CD14-positive monocyte (primary cell): Measurements from ENCODE around the gene BCL2L12. TPM values are rescaled to one million over a fixed set of nuclear protein-coding genes. Genes with fewer than 3 reads are reported as not detected.

ENCODE experiments used
- DNase-seq, 3 donors: peaks; one replicate each; pipeline ENCODE4 v3.0.0-alpha.2; 2011 to 2022
- H2AFZ ChIP-seq: 2 replicates; pipeline ENCODE4 v1.6.0; 2012; ENCODE audit warnings: mild to moderate bottlenecking, low read depth, low read length, inconsistent platforms; ENCODE audit not compliant: insufficient read depth, poor library complexity, severe bottlenecking
- H3K27ac ChIP-seq, 2 donors: 1 replicate in 1 of 2; 2 replicates in 1 of 2; pipeline ENCODE4 v1.5.1; 2012 to 2013; ENCODE audit warnings: low read length in 2 of 2, control low read depth in 1 of 2, inconsistent platforms in 1 of 2, low read depth in 1 of 2, mild to moderate bottlenecking in 1 of 2
- H3K27me3 ChIP-seq, 2 donors: one replicate each; pipeline versions ENCODE4 v1.6.0 to v1.6.1; 2011 to 2013; ENCODE audit warnings: low read length in 2 of 2; ENCODE audit not compliant: control insufficient read depth in 2 of 2, insufficient read depth in 2 of 2
- H3K36me3 ChIP-seq, 2 donors: replicated peaks in 1 of 2; 1 replicate in 1 of 2; 2 replicates in 1 of 2; pipeline versions ENCODE4 v1.5.1 to v1.6.1; 2012 to 2013; ENCODE audit warnings: low read length in 2 of 2, control low read depth in 1 of 2, inconsistent platforms in 1 of 2, mild to moderate bottlenecking in 1 of 2; ENCODE audit not compliant: insufficient read depth in 2 of 2, control insufficient read depth in 1 of 2
- H3K4me1 ChIP-seq, 2 donors: 1 replicate in 1 of 2; 2 replicates in 1 of 2; pipeline versions ENCODE4 v1.5.1 to v1.6.1; 2012 to 2013; ENCODE audit warnings: low read length in 2 of 2, control low read depth in 1 of 2, inconsistent platforms in 1 of 2, mild to moderate bottlenecking in 1 of 2, moderate library complexity in 1 of 2; ENCODE audit not compliant: insufficient read depth in 2 of 2, control insufficient read depth in 1 of 2
- H3K4me2 ChIP-seq: replicated peaks from 2 replicates; pipeline ENCODE3; 2012; ENCODE audit warnings: low read length, moderate library complexity, mild to moderate bottlenecking; ENCODE audit not compliant: poor library complexity, severe bottlenecking; ENCODE audit errors: extremely low read depth
- H3K4me3 ChIP-seq, 3 experiments: fragments of 200-600 bp in 1 of 3; sonication (generic) in 1 of 3; replicated peaks in 1 of 3; 1 replicate in 2 of 3; 2 replicates in 1 of 3; pipeline ENCODE4 v1.5.1; 2011 to 2013; ENCODE audit warnings: low read length in 3 of 3, mild to moderate bottlenecking in 3 of 3, control low read depth in 2 of 3, low read depth in 2 of 3, inconsistent platforms in 1 of 3, moderate library complexity in 1 of 3
- H3K79me2 ChIP-seq: 2 replicates; pipeline ENCODE4 v1.6.0; 2012; ENCODE audit warnings: mild to moderate bottlenecking, control low read depth, inconsistent platforms, low read length, moderate library complexity; ENCODE audit not compliant: insufficient read depth
- H3K9ac ChIP-seq: 2 replicates; pipeline ENCODE4 v1.6.0; 2017; ENCODE audit warnings: low read length, mild to moderate bottlenecking; ENCODE audit not compliant: insufficient read depth, poor library complexity, severe bottlenecking
- H3K9me3 ChIP-seq, 2 donors: replicated peaks in 1 of 2; 1 replicate in 1 of 2; 2 replicates in 1 of 2; pipeline versions ENCODE4 v1.5.1 to v1.6.1; 2012 to 2013; ENCODE audit warnings: low read length in 2 of 2, control low read depth in 1 of 2; ENCODE audit not compliant: control insufficient read depth in 1 of 2, insufficient read depth in 1 of 2
- H4K20me1 ChIP-seq: 2 replicates; pipeline ENCODE4 v1.6.0; 2012; ENCODE audit warnings: mild to moderate bottlenecking, low read length, control low read depth, moderate library complexity; ENCODE audit not compliant: insufficient read depth
- H3K27ac Mint-ChIP-seq, 7 donors: one replicate each; pipeline ENCODE4 v1.8.0; 2020; ENCODE audit warnings: mild to moderate bottlenecking in 7 of 7, mixed read lengths in 7 of 7, moderate library complexity in 6 of 7, inconsistent platforms in 2 of 7
- H3K27me3 Mint-ChIP-seq, 3 donors: one replicate each; pipeline ENCODE4 v1.8.0; 2021 to 2022; ENCODE audit warnings: low read depth in 3 of 3, mild to moderate bottlenecking in 3 of 3, mixed read lengths in 3 of 3, moderate library complexity in 3 of 3, inconsistent platforms in 1 of 3
- H3K36me3 Mint-ChIP-seq, 2 donors: one replicate each; pipeline ENCODE4 v1.8.0; 2020; ENCODE audit warnings: mixed read lengths in 2 of 2, inconsistent platforms in 1 of 2, mild to moderate bottlenecking in 1 of 2
- H3K4me1 Mint-ChIP-seq: one replicate; pipeline ENCODE4 v1.8.0; 2020; ENCODE audit warnings: mild to moderate bottlenecking, mixed read lengths
- H3K4me3 Mint-ChIP-seq, 2 donors: one replicate each; pipeline ENCODE4 v1.8.0; 2020; ENCODE audit warnings: mild to moderate bottlenecking in 2 of 2, mixed read lengths in 2 of 2, moderate library complexity in 1 of 2
- H3K9me3 Mint-ChIP-seq, 7 donors: one replicate each; pipeline ENCODE4 v1.8.0; 2020 to 2022; ENCODE audit warnings: mixed read lengths in 7 of 7, mild to moderate bottlenecking in 6 of 7, moderate library complexity in 6 of 7, inconsistent platforms in 2 of 7
- WGBS: methylation state at CpG from one replicate; pipeline ENCODE4 v1.1.5; 2013; ENCODE audit warnings: missing lambda C conversion rate; ENCODE audit not compliant: insufficient coverage; 5-methylcytosine and 5-hydroxymethylcytosine counted together
- intact Hi-C, 2 donors: fragments of 100-400 bp; cut with micrococcal nuclease; formaldehyde crosslinking; loops; one replicate each; pipeline versions ENCODE4 v1.15.0 to v1.15.1; 2023
- polyA plus RNA-seq, 3 donors: library from polyadenylated mRNA; depleted of rRNA in 1 of 3; unstranded in 2 of 3; stranded (reverse) in 1 of 3; fragments of 300-500 nt in 2 of 3; fragments of >200 nt in 1 of 3; fragmentation: Illumina TruSeq in 2 of 3; gene quantifications; 1 replicate in 2 of 3; 2 replicates in 1 of 3; pipeline ENCODE4 v1.2.3, GENCODE V29; 2012 to 2021
- TF ChIP-seq, protein P1 (sequence below): fragments of 200-600 bp; IDR thresholded peaks from one replicate; pipeline ENCODE4 v1.8.0; 2022; ENCODE audit warnings: antibody characterized with exemption, mild to moderate bottlenecking

Gene BCL2L12
- polyA plus RNA-seq, 3 donors: 5.7 to 10.3 (median 8.6) TPM

DNA sequence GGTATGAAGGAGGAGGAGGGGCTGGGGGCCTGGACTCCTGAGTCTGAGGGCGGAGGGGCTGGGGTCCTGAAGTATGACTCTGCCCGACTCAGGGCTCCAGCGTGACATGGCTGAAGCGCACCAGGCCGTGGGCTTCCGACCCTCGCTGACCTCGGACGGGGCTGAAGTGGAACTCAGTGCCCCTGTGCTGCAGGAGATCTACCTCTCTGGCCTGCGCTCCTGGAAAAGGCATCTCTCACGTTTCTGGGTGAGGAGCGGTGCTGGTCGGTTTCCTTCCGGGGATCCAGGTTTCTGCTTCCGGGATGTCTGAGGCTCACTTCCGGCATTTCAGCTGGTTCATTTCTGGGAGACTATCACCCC, 26.4 kb downstream of the BCL2L12 start:
- no peak overlapping the region for H3K9ac ChIP-seq
- no peak overlapping the region for H3K4me3 ChIP-seq
- Mint-ChIP-seq H3K36me3 (peaks cover 26% of the 10 kb centered on the region in 2 donors), H3K27me3 (peaks cover 53 to 55% (median 54%) of the 10 kb centered on the region in 3 donors), H3K4me1 (peaks cover 34% of the 10 kb centered on the region), H3K9me3 (peaks cover 0 to 19% (median 8%) of the 10 kb centered on the region in 7 donors), H3K4me3 (peak overlapping the region in 1 of 2 donors; percentile 68), H3K27ac (no peak overlapping the region)
- intact Hi-C loops: no loop called here
- 91% methylated on average over 16 of the region's 16 CpGs for WGBS
- no peak for DNase-seq
- peaks cover 0 to 11% of the 10 kb centered on the region in 2 donors for H3K9me3 ChIP-seq
- H2AFZ ChIP-seq: no peak overlapping the region
- H3K4me2 ChIP-seq: no peak overlapping the region
- no peaks in the 10 kb centered on the region for H3K79me2 ChIP-seq
- H3K36me3 ChIP-seq: no peaks in the 10 kb centered on the region
- H3K27me3 ChIP-seq: peaks cover 17 to 42% of the 10 kb centered on the region in 2 donors
- peaks cover 29 to 33% of the 10 kb centered on the region in 2 donors for H3K4me1 ChIP-seq
- no peak overlapping the region for H3K27ac ChIP-seq
- TF ChIP-seq, protein P1, sequence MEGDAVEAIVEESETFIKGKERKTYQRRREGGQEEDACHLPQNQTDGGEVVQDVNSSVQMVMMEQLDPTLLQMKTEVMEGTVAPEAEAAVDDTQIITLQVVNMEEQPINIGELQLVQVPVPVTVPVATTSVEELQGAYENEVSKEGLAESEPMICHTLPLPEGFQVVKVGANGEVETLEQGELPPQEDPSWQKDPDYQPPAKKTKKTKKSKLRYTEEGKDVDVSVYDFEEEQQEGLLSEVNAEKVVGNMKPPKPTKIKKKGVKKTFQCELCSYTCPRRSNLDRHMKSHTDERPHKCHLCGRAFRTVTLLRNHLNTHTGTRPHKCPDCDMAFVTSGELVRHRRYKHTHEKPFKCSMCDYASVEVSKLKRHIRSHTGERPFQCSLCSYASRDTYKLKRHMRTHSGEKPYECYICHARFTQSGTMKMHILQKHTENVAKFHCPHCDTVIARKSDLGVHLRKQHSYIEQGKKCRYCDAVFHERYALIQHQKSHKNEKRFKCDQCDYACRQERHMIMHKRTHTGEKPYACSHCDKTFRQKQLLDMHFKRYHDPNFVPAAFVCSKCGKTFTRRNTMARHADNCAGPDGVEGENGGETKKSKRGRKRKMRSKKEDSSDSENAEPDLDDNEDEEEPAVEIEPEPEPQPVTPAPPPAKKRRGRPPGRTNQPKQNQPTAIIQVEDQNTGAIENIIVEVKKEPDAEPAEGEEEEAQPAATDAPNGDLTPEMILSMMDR: no peak
- H4K20me1 ChIP-seq: peaks cover 5% of the 10 kb centered on the region

- Histone ChIP-seq H3K9ac (no peak overlapping the region), H2AFZ (no peak overlapping the region), H4K20me1 (no peaks in the 10 kb centered on the region), H3K4me1 (peaks cover 4% of the 10 kb centered on the region in 2 donors), H3K27ac (no peak overlapping the region), H3K36me3 (no peaks in the 10 kb centered on the region), H3K27me3 (peaks cover 6 to 23% of the 10 kb centered on the region in 2 donors), H3K4me2 (no peak overlapping the region), H3K9me3 (peaks cover 0 to 4% of the 10 kb centered on the region in 2 donors), H3K79me2 (no peaks in the 10 kb centered on the region), H3K4me3 (no peak overlapping the region)
- TF ChIP-seq, protein P1: no peak
- H3K27ac Mint-ChIP-seq: no peak overlapping the region
- intact Hi-C loops: no loop called here
- H3K4me3 Mint-ChIP-seq: no peak overlapping the region
- peaks cover 0 to 2% of the 10 kb centered on the region in 2 donors for H3K36me3 Mint-ChIP-seq
- WGBS: 100% methylated on average over 1 of the region's 6 CpGs
- peaks cover 0 to 9% (median 1%) of the 10 kb centered on the region in 7 donors for H3K9me3 Mint-ChIP-seq
- H3K4me1 Mint-ChIP-seq: peaks cover 10% of the 10 kb centered on the region
- no peak for DNase-seq
- peaks cover 29 to 43% (median 32%) of the 10 kb centered on the region in 3 donors for H3K27me3 Mint-ChIP-seq
Measured at GRCh38 chr19:49696115-49696514, 30.4 kb downstream of the BCL2L12 start.
